ENCODE measurements around the gene IFITM2. TPM values are rescaled to one million over a fixed set of nuclear protein-coding genes. Genes with fewer than 3 reads are reported as not detected.

Gene IFITM2
- total RNA-seq, 1 donor = 50.1 TPM

GRCh38 chr11:278001-278951, 29.3 kb upstream of the IFITM2 start, which contains the start of gene NLRP6:
Gene NLRP6 (plus strand): TSS chr11:278407. CDS start chr11:278570, 163 bp downstream.
- TF ChIP-seq, protein P1, sequence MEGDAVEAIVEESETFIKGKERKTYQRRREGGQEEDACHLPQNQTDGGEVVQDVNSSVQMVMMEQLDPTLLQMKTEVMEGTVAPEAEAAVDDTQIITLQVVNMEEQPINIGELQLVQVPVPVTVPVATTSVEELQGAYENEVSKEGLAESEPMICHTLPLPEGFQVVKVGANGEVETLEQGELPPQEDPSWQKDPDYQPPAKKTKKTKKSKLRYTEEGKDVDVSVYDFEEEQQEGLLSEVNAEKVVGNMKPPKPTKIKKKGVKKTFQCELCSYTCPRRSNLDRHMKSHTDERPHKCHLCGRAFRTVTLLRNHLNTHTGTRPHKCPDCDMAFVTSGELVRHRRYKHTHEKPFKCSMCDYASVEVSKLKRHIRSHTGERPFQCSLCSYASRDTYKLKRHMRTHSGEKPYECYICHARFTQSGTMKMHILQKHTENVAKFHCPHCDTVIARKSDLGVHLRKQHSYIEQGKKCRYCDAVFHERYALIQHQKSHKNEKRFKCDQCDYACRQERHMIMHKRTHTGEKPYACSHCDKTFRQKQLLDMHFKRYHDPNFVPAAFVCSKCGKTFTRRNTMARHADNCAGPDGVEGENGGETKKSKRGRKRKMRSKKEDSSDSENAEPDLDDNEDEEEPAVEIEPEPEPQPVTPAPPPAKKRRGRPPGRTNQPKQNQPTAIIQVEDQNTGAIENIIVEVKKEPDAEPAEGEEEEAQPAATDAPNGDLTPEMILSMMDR (IDR thresholded peaks at IDR 0.05; ENCODE audit: insufficient read depth, low read length) = no peak
- no peak for DNase-seq (ENCODE audit: low read depth)
- H3K4me3 ChIP-seq (ENCODE audit: low read depth, low read length) = no peak within 1 kb of the TSS

GRCh38 chr11:279040-279965, 28.3 kb upstream of the IFITM2 start:
- TF ChIP-seq, protein P1 (IDR thresholded peaks at IDR 0.05; ENCODE audit: insufficient read depth, low read length) = no peak
- no peak overlapping the region for H3K4me3 ChIP-seq (ENCODE audit: low read depth, low read length)
- no peak for DNase-seq (ENCODE audit: low read depth)

GRCh38 chr11:279966-280705, 27.5 kb upstream of the IFITM2 start:
- TF ChIP-seq, protein P1 (IDR thresholded peaks at IDR 0.05; ENCODE audit: insufficient read depth, low read length) = no peak
- no peak for DNase-seq (ENCODE audit: low read depth)

DNA sequence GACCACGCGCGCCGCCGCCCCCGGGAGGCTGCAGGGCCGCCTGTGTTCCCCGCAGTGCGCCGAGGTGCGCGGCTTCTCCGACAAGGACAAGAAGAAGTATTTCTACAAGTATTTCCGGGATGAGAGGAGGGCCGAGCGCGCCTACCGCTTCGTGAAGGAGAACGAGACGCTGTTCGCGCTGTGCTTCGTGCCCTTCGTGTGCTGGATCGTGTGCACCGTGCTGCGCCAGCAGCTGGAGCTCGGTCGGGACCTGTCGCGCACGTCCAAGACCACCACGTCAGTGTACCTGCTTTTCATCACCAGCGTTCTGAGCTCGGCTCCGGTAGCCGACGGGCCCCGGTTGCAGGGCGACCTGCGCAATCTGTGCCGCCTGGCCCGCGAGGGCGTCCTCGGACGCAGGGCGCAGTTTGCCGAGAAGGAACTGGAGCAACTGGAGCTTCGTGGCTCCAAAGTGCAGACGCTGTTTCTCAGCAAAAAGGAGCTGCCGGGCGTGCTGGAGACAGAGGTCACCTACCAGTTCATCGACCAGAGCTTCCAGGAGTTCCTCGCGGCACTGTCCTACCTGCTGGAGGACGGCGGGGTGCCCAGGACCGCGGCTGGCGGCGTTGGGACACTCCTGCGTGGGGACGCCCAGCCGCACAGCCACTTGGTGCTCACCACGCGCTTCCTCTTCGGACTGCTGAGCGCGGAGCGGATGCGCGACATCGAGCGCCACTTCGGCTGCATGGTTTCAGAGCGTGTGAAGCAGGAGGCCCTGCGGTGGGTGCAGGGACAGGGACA, 26.7 kb upstream of the IFITM2 start:
- H3K4me3 ChIP-seq (ENCODE audit: low read depth, low read length) = no peak overlapping the region
- DNase-seq (ENCODE audit: low read depth) = no peak
- TF ChIP-seq, protein P1 (IDR thresholded peaks at IDR 0.05; ENCODE audit: insufficient read depth, low read length) = no peak

More at GRCh38 chr11:279966-280705, 27.5 kb upstream of the IFITM2 start:
- no peak overlapping the region for H3K4me3 ChIP-seq (ENCODE audit: low read depth, low read length)

DNA sequence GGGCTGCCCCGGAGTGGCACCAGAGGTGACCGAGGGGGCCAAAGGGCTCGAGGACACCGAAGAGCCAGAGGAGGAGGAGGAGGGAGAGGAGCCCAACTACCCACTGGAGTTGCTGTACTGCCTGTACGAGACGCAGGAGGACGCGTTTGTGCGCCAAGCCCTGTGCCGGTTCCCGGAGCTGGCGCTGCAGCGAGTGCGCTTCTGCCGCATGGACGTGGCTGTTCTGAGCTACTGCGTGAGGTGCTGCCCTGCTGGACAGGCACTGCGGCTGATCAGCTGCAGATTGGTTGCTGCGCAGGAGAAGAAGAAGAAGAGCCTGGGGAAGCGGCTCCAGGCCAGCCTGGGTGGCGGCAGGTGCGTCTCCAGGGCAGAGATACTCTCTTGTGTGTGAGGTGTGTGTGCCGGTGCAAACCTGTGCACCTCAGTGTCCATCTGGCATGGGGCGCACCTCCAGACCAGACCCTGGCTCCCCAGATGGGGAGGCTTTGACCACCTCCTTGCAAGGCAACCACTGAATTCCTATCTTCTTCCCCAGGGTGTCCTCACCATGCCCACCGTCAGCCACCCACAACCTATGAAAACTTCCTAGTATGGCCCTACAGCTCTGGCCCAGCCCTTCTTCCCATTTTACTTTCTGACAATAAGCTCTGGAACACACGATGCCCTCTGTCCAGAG, 26.0 kb upstream of the IFITM2 start:
- DNase-seq (ENCODE audit: low read depth) = no peak
- H3K4me3 ChIP-seq (ENCODE audit: low read depth, low read length) = no peak overlapping the region
- TF ChIP-seq, protein P1 (IDR thresholded peaks at IDR 0.05; ENCODE audit: insufficient read depth, low read length) = no peak

All from fibroblast of the aortic adventitia (primary cell).